Activated naive CD4-positive, alpha-beta T cell treated with anti-CD3 and anti-CD28 coated beads for 36 hours (primary cell): ENCODE results near the gene PCED1B. TPM values are rescaled to one million over a fixed set of nuclear protein-coding genes. Genes with fewer than 3 reads are reported as not detected.

Experiments
- CTCF ChIA-PET: fragments of 350-600 bp; sonication (Branson Sonifier 250); formaldehyde crosslinking; loops from one replicate; lab custom pipeline; 2021; ENCODE audit warnings: antibody characterized with exemption; lab: Charles Lee
- DNase-seq: peaks from one replicate; pipeline ENCODE4 v3.0.0-alpha.2; 2020
- H3K27ac Mint-ChIP-seq: one replicate; pipeline ENCODE4 v1.8.0; 2021; ENCODE audit warnings: mild to moderate bottlenecking, mixed read lengths
- H3K27me3 Mint-ChIP-seq: one replicate; pipeline ENCODE4 v1.8.0; 2021; ENCODE audit warnings: low read depth, mixed read lengths
- H3K36me3 Mint-ChIP-seq: one replicate; pipeline ENCODE4 v1.8.0; 2021; ENCODE audit warnings: low read depth, mixed read lengths
- H3K4me1 Mint-ChIP-seq: one replicate; pipeline ENCODE4 v1.8.0; 2021; ENCODE audit warnings: low read depth, mixed read lengths
- H3K4me3 Mint-ChIP-seq: one replicate; pipeline ENCODE4 v1.8.0; 2021; ENCODE audit warnings: mild to moderate bottlenecking, moderate library complexity, mixed read lengths
- H3K9me3 Mint-ChIP-seq: one replicate; pipeline ENCODE4 v1.8.0; 2021; ENCODE audit warnings: mixed read lengths
- intact Hi-C: fragments of 100-400 bp; cut with micrococcal nuclease; formaldehyde crosslinking; loops from one replicate; pipeline ENCODE4 v1.15.1; 2023
- total RNA-seq, 2 experiments: library from RNA; stranded (reverse); gene quantifications; one replicate each; pipeline ENCODE4 v1.2.3, GENCODE V29; 2021

The PCED1B gene
- total RNA-seq, 2 experiments from 2014 or later, result 138 to 143 TPM

DNA sequence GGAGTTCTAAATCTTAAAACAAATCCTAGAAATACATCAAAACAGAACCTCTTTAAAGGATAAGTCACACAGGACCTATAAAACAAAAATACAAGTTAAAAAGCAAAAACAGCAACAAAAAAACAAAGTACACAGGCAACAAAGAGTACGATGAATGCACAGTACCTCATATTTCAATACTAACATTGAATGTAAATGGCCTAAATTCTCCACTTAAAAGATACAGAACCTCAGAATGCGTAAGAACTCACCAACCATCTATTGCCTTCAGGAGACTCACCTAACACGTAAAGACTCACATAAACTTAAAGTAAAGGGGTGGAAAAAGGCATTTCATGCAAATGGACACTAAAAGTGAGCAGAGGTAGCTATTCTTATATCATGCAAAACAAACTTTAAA lies 172.5 kb downstream of the PCED1B start:
- peaks cover 57% of the 10 kb centered on the region for H3K36me3 Mint-ChIP-seq
- no peak overlapping the region for H3K27ac Mint-ChIP-seq
- no peaks in the 10 kb centered on the region for H3K27me3 Mint-ChIP-seq
- no peak overlapping the region for H3K4me3 Mint-ChIP-seq
- intact Hi-C loops, result no loop called here
- peaks cover 6% of the 10 kb centered on the region for H3K4me1 Mint-ChIP-seq
- peaks cover 49% of the 10 kb centered on the region for H3K9me3 Mint-ChIP-seq
- CTCF ChIA-PET, result no interaction called here
- DNase-seq, result no peak

DNA sequence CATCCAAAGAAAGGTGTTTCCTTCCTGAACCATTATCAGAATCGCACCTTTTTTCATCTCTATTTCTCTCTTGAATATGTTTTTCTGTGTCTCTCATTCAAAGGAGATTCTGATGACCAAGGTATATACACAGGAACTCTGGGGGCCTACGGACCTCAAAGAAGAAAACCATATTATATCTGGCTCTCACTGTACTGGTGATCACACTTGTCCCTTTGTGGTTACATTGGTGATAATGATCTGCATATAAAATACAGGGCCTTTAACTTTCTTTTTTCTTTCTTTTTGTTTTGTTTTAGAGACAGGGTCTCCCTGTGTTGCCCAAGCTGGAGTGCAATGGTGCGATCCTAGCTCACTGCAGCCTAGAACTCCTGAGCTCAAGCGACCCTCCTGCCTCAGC lies 185.5 kb downstream of the PCED1B start:
- Mint-ChIP-seq H3K4me3 (no peak overlapping the region), H3K27me3 (no peaks in the 10 kb centered on the region), H3K36me3 (no peaks in the 10 kb centered on the region), H3K27ac (no peak overlapping the region), H3K4me1 (peaks cover 35% of the 10 kb centered on the region), H3K9me3 (peaks cover 4% of the 10 kb centered on the region)
- CTCF ChIA-PET, result interaction anchor here (0.6 to 1.1 kb wide), 2 partner anchors 20 to 36 kb away, joined by 3 read pairs; no protein-coding TSS in a partner anchor
- intact Hi-C loops, result no loop called here
- no peak for DNase-seq

DNA sequence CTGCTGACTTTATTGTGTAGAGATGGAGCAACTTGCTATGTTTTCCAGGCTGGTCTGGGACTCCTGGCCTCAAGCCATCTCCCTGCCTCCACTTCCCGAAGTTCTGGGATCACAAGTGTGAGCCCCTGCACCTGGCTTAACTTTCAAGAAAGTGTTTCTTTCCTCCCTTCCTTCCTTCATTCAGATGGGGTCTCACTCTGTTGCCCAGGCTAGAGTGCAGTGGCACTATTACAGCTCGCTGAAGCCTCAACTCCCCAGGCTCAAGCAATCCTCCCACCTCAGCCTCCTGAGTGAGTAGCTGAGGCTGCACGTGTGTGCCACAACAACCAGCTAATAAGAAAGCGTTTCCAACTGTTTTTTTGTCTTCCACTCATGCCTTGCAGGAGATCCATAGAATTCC lies 186.0 kb downstream of the PCED1B start:
- CTCF ChIA-PET, result interaction anchor here (0.6 to 1.5 kb wide), 4 partner anchors 11 to 132 kb away, joined by 3 to 7 read pairs (median 3); no protein-coding TSS in a partner anchor
- DNase-seq, result no peak
- Mint-ChIP-seq H3K4me3 (no peak overlapping the region), H3K27ac (no peak overlapping the region), H3K9me3 (peaks cover 4% of the 10 kb centered on the region), H3K36me3 (no peaks in the 10 kb centered on the region), H3K27me3 (no peaks in the 10 kb centered on the region), H3K4me1 (peaks cover 38% of the 10 kb centered on the region)
- intact Hi-C loops, result no loop called here

DNA sequence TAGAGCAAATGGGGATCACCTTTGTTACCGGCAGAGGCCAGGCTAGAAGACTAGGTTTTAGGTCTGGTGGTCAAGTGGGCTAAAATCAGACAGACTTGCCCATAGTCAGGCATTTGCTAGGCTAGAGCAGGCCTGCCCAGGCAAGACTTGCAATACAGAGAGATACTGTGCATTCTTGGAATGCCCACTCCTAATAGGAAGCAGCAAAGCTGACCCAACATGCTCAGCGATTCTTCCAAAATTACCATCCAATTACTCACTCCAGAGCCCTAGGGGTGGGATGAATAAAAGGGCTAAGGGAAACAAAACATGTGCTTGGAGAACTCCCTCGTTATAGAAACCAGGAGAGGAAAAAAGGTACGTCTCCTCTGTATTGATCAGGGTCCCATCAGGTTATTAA lies 188.2 kb downstream of the PCED1B start:
- Mint-ChIP-seq H3K36me3 (no peaks in the 10 kb centered on the region), H3K4me3 (no peak overlapping the region), H3K27ac (no peak overlapping the region), H3K9me3 (peaks cover 2% of the 10 kb centered on the region), H3K4me1 (peaks cover 57% of the 10 kb centered on the region), H3K27me3 (no peaks in the 10 kb centered on the region)
- DNase-seq, result no peak
- CTCF ChIA-PET, result interaction anchor here (1.0 kb wide), 1 partner anchor 18 kb away, joined by 3 read pairs; no protein-coding TSS in a partner anchor
- intact Hi-C loops, result no loop called here

DNA sequence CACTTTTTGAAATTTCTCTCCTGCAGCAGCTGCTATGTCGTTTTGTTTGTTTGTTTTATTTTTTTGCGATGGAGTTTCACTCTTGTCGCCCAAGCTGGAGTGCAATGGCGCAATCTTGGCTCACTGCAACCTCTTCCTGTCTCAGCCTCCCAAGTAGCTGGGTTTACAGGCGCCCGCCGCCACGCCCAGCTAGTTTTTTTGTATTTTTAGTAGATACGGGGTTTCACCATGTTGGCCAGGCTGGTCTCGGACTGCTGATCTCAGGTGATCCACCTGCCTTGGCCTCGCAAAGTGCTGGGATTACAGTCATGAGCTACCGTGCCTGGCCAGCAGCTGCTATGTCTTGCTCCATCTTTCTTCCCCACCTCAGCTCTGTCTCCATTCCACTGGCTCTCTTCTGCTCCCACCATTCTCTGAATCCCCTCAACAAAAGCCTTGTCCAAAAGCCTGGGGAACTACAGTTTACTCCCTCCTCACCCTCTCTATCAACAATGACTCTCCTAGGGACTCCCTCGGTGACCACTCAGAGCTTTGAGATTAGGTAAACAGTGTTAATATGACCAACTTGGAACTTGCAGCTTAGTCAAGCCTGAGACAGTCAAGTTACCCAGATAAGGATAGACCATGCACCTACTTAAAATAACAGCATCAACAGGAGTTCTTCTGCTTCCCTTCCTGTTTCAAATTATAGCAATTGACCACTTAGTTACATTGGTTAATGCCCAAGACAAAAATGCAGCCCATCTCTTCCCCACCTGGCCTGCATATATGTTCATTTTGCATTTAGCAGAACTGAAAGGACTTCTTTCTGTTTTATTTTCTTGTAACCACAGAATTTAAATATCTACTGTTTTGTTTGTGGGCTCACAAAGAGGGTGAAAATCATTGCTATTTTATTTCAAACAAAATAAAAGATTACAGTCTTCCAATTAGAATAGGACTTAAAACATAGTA lies 189.4 kb downstream of the PCED1B start:
- no peak for DNase-seq
- intact Hi-C loops, result no loop called here
- H3K36me3 Mint-ChIP-seq, result no peaks in the 10 kb centered on the region
- peaks cover 69% of the 10 kb centered on the region for H3K4me1 Mint-ChIP-seq
- H3K27ac Mint-ChIP-seq, result no peak overlapping the region
- CTCF ChIA-PET, result interaction anchor here (0.8 to 1.0 kb wide), 4 partner anchors 17 to 240 kb away, joined by 3 to 5 read pairs (median 3); no protein-coding TSS in a partner anchor
- H3K9me3 Mint-ChIP-seq, result peaks cover 2% of the 10 kb centered on the region
- H3K4me3 Mint-ChIP-seq, result no peak overlapping the region
- H3K27me3 Mint-ChIP-seq, result no peaks in the 10 kb centered on the region

DNA sequence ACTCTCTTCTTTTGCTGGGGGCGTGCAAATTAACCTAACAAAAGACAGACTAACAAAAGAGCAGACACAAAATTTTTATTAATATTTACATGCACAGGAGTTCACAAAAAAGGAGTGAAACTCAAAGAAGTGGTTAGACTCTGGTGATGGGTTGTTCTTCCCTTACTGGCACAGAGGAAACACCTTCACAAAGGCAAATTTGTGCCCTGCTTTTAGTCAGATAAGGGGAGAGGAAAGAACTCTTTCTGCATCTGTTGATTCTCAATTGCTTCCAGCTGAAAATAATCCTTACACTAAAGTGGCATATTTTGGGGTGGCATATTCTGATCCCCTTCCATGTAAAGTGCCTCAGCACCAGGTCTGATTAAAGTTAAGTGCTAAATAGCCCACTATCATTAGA lies 190.5 kb downstream of the PCED1B start:
- Mint-ChIP-seq H3K4me1 (peaks cover 69% of the 10 kb centered on the region), H3K4me3 (no peak overlapping the region), H3K36me3 (no peaks in the 10 kb centered on the region), H3K9me3 (peaks cover 2% of the 10 kb centered on the region), H3K27ac (peak overlapping the region; percentile 90), H3K27me3 (no peaks in the 10 kb centered on the region)
- CTCF ChIA-PET, result interaction anchor here (1.0 to 1.2 kb wide), 2 partner anchors 12 to 238 kb away, joined by 3 to 5 read pairs; no protein-coding TSS in a partner anchor
- intact Hi-C loops, result loop anchor here (1.0 to 10.0 kb wide), 4 partner anchors 8 to 895 kb away; partner anchors contain the start of gene SLC38A2
- no peak for DNase-seq

DNA sequence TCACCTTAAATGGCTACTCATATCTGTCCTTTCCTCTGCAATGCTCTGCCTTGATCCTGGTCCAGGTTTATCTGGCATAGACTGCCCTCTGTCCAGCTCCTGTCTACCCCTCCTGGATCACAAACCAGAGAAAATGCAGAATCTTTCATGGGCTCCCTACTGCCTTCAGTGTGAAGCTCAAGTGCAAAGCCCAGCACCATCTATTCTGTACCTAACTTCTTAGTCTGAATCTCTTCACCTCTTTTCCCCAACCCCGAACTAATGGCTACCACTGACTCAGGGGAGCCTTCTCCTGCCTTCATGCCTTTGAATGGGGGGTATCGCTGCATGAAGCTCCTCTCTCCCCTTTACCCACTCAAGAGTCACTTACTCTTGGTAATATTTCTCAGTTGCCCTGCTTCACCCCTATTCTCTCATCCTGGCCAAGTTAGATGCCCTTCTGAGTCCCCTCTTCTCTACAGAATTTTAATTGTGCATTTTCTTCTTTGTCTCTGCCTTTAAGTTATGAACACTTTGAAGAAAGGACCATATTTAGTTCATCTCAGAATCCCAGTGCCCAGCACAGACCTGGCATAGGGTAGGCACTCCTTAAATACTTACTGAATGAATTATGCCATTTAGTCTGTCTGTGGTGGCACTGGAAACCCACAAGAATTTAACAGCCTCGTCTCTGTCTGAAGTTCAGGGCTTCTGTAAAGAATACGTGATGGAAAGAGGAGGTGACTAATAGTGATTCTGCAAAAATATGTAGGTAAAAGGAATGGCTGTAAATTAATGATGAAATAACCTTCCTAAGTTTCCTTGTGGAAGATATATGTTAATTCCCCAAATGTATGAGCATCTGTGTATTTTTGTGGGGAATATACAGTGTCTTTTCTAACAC lies 191.6 kb downstream of the PCED1B start:
- intact Hi-C loops, result loop anchor here (1.0 to 10.0 kb wide), 6 partner anchors 7 to 896 kb away; partner anchors contain the start of gene SLC38A2
- peaks cover 2% of the 10 kb centered on the region for H3K9me3 Mint-ChIP-seq
- peaks cover 74% of the 10 kb centered on the region for H3K4me1 Mint-ChIP-seq
- no peaks in the 10 kb centered on the region for H3K36me3 Mint-ChIP-seq
- peak; percentile 63 for DNase-seq
- H3K27ac Mint-ChIP-seq, result peak overlapping the region; percentile 90
- CTCF ChIA-PET, result interaction anchor here (1.0 to 2.1 kb wide), 3 partner anchors 11 to 239 kb away, joined by 3 to 6 read pairs (median 5); no protein-coding TSS in a partner anchor
- no peaks in the 10 kb centered on the region for H3K27me3 Mint-ChIP-seq
- peak overlapping the region; percentile 46 for H3K4me3 Mint-ChIP-seq

DNA sequence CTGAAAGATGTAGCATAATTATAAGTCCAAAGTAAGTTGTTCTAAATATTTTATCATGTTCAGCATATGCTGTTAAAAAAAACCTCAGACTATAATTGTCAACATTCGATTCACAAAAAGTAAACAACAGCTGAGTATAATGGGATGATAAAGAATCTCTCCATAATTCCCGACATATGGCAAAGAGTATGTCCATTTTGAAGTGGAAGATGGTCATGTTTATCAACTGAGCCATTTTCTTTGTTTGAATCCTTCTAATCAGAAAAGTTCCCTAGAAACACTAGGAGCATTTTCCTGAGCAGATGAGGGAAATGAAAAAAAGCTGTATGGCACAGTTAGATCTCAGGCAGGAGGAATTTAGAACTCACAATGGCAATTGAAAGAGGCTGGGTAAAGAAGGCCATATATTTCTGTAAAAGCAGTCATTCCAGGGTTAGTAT lies 192.4 kb downstream of the PCED1B start:
- peak overlapping the region; percentile 90 for H3K27ac Mint-ChIP-seq
- H3K27me3 Mint-ChIP-seq, result no peaks in the 10 kb centered on the region
- peaks cover 82% of the 10 kb centered on the region for H3K4me1 Mint-ChIP-seq
- no peak for DNase-seq
- CTCF ChIA-PET, result interaction anchor here (0.9 to 2.1 kb wide), 3 partner anchors 10 to 238 kb away, joined by 3 to 8 read pairs (median 6); no protein-coding TSS in a partner anchor
- H3K9me3 Mint-ChIP-seq, result peaks cover 2% of the 10 kb centered on the region
- H3K4me3 Mint-ChIP-seq, result peak overlapping the region; percentile 1
- H3K36me3 Mint-ChIP-seq, result no peaks in the 10 kb centered on the region
- intact Hi-C loops, result loop anchor here (1.0 to 10.0 kb wide), 5 partner anchors 35 to 897 kb away; partner anchors contain the start of gene SLC38A2

DNA sequence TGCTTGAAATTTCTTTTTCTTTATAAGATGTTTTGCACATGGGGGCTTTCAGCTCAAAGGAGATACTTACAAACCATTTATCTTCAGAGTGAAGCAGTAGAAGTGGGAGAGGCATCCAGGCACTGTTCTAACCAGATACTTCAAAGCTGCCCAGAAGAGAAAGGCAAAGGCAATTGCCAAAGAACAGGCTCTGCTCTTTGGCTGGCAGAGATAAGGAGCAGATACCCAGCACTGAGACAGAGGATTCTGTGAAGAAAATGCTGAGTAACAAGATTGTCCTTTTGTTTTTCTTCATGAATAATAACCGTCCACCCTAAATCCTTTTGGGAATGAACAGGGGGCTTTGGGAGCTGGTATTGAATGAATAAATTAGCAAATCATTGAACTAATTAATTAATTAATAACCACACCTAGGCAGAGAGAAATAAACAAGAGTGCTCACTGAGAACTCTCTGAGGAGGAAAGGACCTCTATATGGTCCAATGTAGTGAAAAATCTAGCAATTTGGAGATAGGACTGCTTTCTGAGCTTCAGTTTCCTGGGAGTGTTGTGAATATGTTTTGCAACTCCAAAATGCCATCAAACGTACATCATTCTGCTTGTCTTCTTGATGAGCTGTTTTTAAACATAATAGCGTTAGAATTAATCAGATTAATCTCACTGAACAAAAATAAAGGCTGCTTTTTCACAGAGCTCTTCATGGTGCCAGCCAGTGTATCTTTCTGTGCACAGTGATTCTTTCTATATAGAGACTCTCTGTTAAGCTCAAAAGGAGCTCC lies 193.2 kb downstream of the PCED1B start:
- Mint-ChIP-seq H3K27ac (peak overlapping the region; percentile 90), H3K4me3 (no peak overlapping the region), H3K36me3 (no peaks in the 10 kb centered on the region), H3K9me3 (peaks cover 2% of the 10 kb centered on the region), H3K4me1 (peaks cover 90% of the 10 kb centered on the region), H3K27me3 (no peaks in the 10 kb centered on the region)
- CTCF ChIA-PET, result interaction anchor here (0.6 to 2.1 kb wide), 10 partner anchors 9 to 240 kb away, joined by 3 to 8 read pairs (median 3); no protein-coding TSS in a partner anchor
- no peak for DNase-seq
- intact Hi-C loops, result loop anchor here (1.0 to 10.0 kb wide), 4 partner anchors 28 to 898 kb away; partner anchors contain the start of gene SLC38A2

DNA sequence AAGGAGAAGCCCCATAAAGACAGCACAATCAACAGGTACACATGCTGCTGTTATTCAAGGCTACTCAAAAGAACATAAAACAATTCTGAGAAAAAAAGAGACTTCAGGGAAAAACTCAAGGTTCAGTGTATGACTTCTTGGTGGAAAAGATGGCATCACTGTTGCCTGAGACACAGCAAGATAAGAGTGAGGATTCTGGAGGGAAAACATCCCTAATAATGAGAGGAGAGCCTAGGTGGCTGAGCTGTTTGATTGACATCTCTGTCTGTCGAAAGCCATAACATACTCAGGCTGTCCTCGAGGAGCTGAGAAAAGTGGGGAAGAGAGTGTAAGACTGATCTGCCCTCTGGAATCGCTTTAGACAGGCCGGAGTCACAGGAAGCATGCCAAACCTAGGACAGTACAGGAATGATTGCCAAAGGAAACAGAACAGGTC lies 193.8 kb downstream of the PCED1B start:
- Mint-ChIP-seq H3K9me3 (peaks cover 2% of the 10 kb centered on the region), H3K27me3 (no peaks in the 10 kb centered on the region), H3K36me3 (no peaks in the 10 kb centered on the region), H3K27ac (peak overlapping the region; percentile 60), H3K4me1 (peaks cover 92% of the 10 kb centered on the region), H3K4me3 (peak overlapping the region; percentile 8)
- intact Hi-C loops, result loop anchor here (1.0 to 10.0 kb wide), 4 partner anchors 27 to 898 kb away; partner anchors contain the start of gene SLC38A2
- CTCF ChIA-PET, result interaction anchor here (0.6 to 2.1 kb wide), 9 partner anchors 8 to 241 kb away, joined by 3 to 8 read pairs (median 3); no protein-coding TSS in a partner anchor
- no peak for DNase-seq
